CD14-positive monocyte (primary cell): ENCODE results near the gene HRH2. TPM values are rescaled to one million over a fixed set of nuclear protein-coding genes. Genes with fewer than 3 reads are reported as not detected.

Experiments
- DNase-seq, 3 donors: peaks; one replicate each; pipeline ENCODE4 v3.0.0-alpha.2; 2011 to 2022
- H2AFZ ChIP-seq: 2 replicates; pipeline ENCODE4 v1.6.0; 2012; ENCODE audit warnings: mild to moderate bottlenecking, low read depth, low read length, inconsistent platforms; ENCODE audit not compliant: insufficient read depth, poor library complexity, severe bottlenecking
- H3K27ac ChIP-seq, 2 donors: 1 replicate in 1 of 2; 2 replicates in 1 of 2; pipeline ENCODE4 v1.5.1; 2012 to 2013; ENCODE audit warnings: low read length in 2 of 2, control low read depth in 1 of 2, inconsistent platforms in 1 of 2, low read depth in 1 of 2, mild to moderate bottlenecking in 1 of 2
- H3K27me3 ChIP-seq, 2 donors: one replicate each; pipeline versions ENCODE4 v1.6.0 to v1.6.1; 2011 to 2013; ENCODE audit warnings: low read length in 2 of 2; ENCODE audit not compliant: control insufficient read depth in 2 of 2, insufficient read depth in 2 of 2
- H3K36me3 ChIP-seq, 2 donors: replicated peaks in 1 of 2; 1 replicate in 1 of 2; 2 replicates in 1 of 2; pipeline versions ENCODE4 v1.5.1 to v1.6.1; 2012 to 2013; ENCODE audit warnings: low read length in 2 of 2, control low read depth in 1 of 2, inconsistent platforms in 1 of 2, mild to moderate bottlenecking in 1 of 2; ENCODE audit not compliant: insufficient read depth in 2 of 2, control insufficient read depth in 1 of 2
- H3K4me1 ChIP-seq, 2 donors: 1 replicate in 1 of 2; 2 replicates in 1 of 2; pipeline versions ENCODE4 v1.5.1 to v1.6.1; 2012 to 2013; ENCODE audit warnings: low read length in 2 of 2, control low read depth in 1 of 2, inconsistent platforms in 1 of 2, mild to moderate bottlenecking in 1 of 2, moderate library complexity in 1 of 2; ENCODE audit not compliant: insufficient read depth in 2 of 2, control insufficient read depth in 1 of 2
- H3K4me2 ChIP-seq: replicated peaks from 2 replicates; pipeline ENCODE3; 2012; ENCODE audit warnings: low read length, moderate library complexity, mild to moderate bottlenecking; ENCODE audit not compliant: poor library complexity, severe bottlenecking; ENCODE audit errors: extremely low read depth
- H3K4me3 ChIP-seq, 3 experiments: fragments of 200-600 bp in 1 of 3; sonication (generic) in 1 of 3; replicated peaks in 1 of 3; 1 replicate in 2 of 3; 2 replicates in 1 of 3; pipeline ENCODE4 v1.5.1; 2011 to 2013; ENCODE audit warnings: low read length in 3 of 3, mild to moderate bottlenecking in 3 of 3, control low read depth in 2 of 3, low read depth in 2 of 3, inconsistent platforms in 1 of 3, moderate library complexity in 1 of 3
- H3K79me2 ChIP-seq: 2 replicates; pipeline ENCODE4 v1.6.0; 2012; ENCODE audit warnings: mild to moderate bottlenecking, control low read depth, inconsistent platforms, low read length, moderate library complexity; ENCODE audit not compliant: insufficient read depth
- H3K9ac ChIP-seq: 2 replicates; pipeline ENCODE4 v1.6.0; 2017; ENCODE audit warnings: low read length, mild to moderate bottlenecking; ENCODE audit not compliant: insufficient read depth, poor library complexity, severe bottlenecking
- H3K9me3 ChIP-seq, 2 donors: replicated peaks in 1 of 2; 1 replicate in 1 of 2; 2 replicates in 1 of 2; pipeline versions ENCODE4 v1.5.1 to v1.6.1; 2012 to 2013; ENCODE audit warnings: low read length in 2 of 2, control low read depth in 1 of 2; ENCODE audit not compliant: control insufficient read depth in 1 of 2, insufficient read depth in 1 of 2
- H4K20me1 ChIP-seq: 2 replicates; pipeline ENCODE4 v1.6.0; 2012; ENCODE audit warnings: mild to moderate bottlenecking, low read length, control low read depth, moderate library complexity; ENCODE audit not compliant: insufficient read depth
- H3K27ac Mint-ChIP-seq, 7 donors: one replicate each; pipeline ENCODE4 v1.8.0; 2020; ENCODE audit warnings: mild to moderate bottlenecking in 7 of 7, mixed read lengths in 7 of 7, moderate library complexity in 6 of 7, inconsistent platforms in 2 of 7
- H3K27me3 Mint-ChIP-seq, 3 donors: one replicate each; pipeline ENCODE4 v1.8.0; 2021 to 2022; ENCODE audit warnings: low read depth in 3 of 3, mild to moderate bottlenecking in 3 of 3, mixed read lengths in 3 of 3, moderate library complexity in 3 of 3, inconsistent platforms in 1 of 3
- H3K36me3 Mint-ChIP-seq, 2 donors: one replicate each; pipeline ENCODE4 v1.8.0; 2020; ENCODE audit warnings: mixed read lengths in 2 of 2, inconsistent platforms in 1 of 2, mild to moderate bottlenecking in 1 of 2
- H3K4me1 Mint-ChIP-seq: one replicate; pipeline ENCODE4 v1.8.0; 2020; ENCODE audit warnings: mild to moderate bottlenecking, mixed read lengths
- H3K4me3 Mint-ChIP-seq, 2 donors: one replicate each; pipeline ENCODE4 v1.8.0; 2020; ENCODE audit warnings: mild to moderate bottlenecking in 2 of 2, mixed read lengths in 2 of 2, moderate library complexity in 1 of 2
- H3K9me3 Mint-ChIP-seq, 7 donors: one replicate each; pipeline ENCODE4 v1.8.0; 2020 to 2022; ENCODE audit warnings: mixed read lengths in 7 of 7, mild to moderate bottlenecking in 6 of 7, moderate library complexity in 6 of 7, inconsistent platforms in 2 of 7
- WGBS: methylation state at CpG from one replicate; pipeline ENCODE4 v1.1.5; 2013; ENCODE audit warnings: missing lambda C conversion rate; ENCODE audit not compliant: insufficient coverage; 5-methylcytosine and 5-hydroxymethylcytosine counted together
- intact Hi-C, 2 donors: fragments of 100-400 bp; cut with micrococcal nuclease; formaldehyde crosslinking; loops; one replicate each; pipeline versions ENCODE4 v1.15.0 to v1.15.1; 2023
- polyA plus RNA-seq, 3 donors: library from polyadenylated mRNA; depleted of rRNA in 1 of 3; unstranded in 2 of 3; stranded (reverse) in 1 of 3; fragments of 300-500 nt in 2 of 3; fragments of >200 nt in 1 of 3; fragmentation: Illumina TruSeq in 2 of 3; gene quantifications; 1 replicate in 2 of 3; 2 replicates in 1 of 3; pipeline ENCODE4 v1.2.3, GENCODE V29; 2012 to 2021
- TF ChIP-seq, protein P1 (sequence below): fragments of 200-600 bp; IDR thresholded peaks from one replicate; pipeline ENCODE4 v1.8.0; 2022; ENCODE audit warnings: antibody characterized with exemption, mild to moderate bottlenecking

The HRH2 gene
- polyA plus RNA-seq, 3 donors, result 10.6 to 71.7 (median 25.5) TPM

DNA sequence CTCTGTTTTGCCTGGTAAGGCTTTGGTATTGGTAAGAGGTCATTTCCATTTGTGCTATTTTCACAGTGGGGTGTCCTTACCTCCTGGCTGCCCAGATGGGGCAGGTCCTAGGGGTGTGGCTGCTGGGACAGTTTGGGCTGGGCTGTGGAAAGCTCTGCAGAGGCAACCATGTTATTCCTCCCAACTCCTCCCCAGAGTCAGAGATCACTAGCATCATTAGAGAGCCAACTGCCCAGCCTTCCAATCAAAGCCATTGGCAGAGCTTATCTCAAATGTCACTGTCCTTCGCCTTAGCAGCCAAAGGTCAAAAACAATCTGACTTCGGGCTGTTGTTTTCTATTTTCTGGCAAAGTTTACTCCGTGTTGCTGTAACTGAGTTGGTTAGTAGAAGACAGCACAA lies 33.6 kb upstream of the HRH2 start:
- Histone ChIP-seq H3K9ac (no peak overlapping the region), H3K79me2 (no peaks in the 10 kb centered on the region), H3K27ac (no peak overlapping the region), H3K9me3 (peaks cover 16 to 26% of the 10 kb centered on the region in 2 donors), H3K4me2 (no peak overlapping the region), H2AFZ (no peak overlapping the region), H3K4me3 (no peak overlapping the region), H3K36me3 (no peaks in the 10 kb centered on the region), H3K4me1 (peaks cover 8 to 10% of the 10 kb centered on the region in 2 donors), H3K27me3 (no peaks in the 10 kb centered on the region), H4K20me1 (no peaks in the 10 kb centered on the region)
- H3K27me3 Mint-ChIP-seq, result peaks cover 1 to 3% (median 2%) of the 10 kb centered on the region in 3 donors
- H3K27ac Mint-ChIP-seq, result no peak overlapping the region
- peaks cover 23 to 39% (median 26%) of the 10 kb centered on the region in 7 donors for H3K9me3 Mint-ChIP-seq
- H3K36me3 Mint-ChIP-seq, result peaks cover 6 to 11% of the 10 kb centered on the region in 2 donors
- no peak for DNase-seq
- no peak overlapping the region for H3K4me3 Mint-ChIP-seq
- peaks cover 13% of the 10 kb centered on the region for H3K4me1 Mint-ChIP-seq
- TF ChIP-seq, protein P1, sequence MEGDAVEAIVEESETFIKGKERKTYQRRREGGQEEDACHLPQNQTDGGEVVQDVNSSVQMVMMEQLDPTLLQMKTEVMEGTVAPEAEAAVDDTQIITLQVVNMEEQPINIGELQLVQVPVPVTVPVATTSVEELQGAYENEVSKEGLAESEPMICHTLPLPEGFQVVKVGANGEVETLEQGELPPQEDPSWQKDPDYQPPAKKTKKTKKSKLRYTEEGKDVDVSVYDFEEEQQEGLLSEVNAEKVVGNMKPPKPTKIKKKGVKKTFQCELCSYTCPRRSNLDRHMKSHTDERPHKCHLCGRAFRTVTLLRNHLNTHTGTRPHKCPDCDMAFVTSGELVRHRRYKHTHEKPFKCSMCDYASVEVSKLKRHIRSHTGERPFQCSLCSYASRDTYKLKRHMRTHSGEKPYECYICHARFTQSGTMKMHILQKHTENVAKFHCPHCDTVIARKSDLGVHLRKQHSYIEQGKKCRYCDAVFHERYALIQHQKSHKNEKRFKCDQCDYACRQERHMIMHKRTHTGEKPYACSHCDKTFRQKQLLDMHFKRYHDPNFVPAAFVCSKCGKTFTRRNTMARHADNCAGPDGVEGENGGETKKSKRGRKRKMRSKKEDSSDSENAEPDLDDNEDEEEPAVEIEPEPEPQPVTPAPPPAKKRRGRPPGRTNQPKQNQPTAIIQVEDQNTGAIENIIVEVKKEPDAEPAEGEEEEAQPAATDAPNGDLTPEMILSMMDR, result no peak
- WGBS, result 100% methylated on average over 1 of the region's 3 CpGs
- intact Hi-C loops, result no loop called here

DNA sequence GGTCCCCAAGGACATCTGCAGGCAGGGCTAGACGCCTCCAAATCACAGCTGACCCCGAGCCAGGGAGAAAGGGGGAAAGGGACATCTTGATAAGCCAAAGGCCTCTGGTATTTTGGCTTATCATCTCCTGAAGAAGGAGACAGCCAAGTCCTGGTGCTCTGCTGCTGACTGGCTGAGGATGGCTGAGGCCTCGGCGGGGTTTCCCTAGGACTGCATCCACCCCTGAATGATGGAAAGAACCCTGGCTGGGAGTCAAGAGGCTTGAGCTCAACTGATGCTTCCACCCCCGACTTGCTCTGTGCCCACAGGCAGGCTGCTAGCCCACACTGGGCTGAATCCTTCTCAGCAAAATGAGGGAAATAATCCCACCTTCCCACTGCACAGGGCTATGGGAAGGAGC lies 30.9 kb upstream of the HRH2 start:
- H3K27me3 Mint-ChIP-seq, result peaks cover 1 to 3% (median 2%) of the 10 kb centered on the region in 3 donors
- no peak overlapping the region for H3K9ac ChIP-seq
- no peaks in the 10 kb centered on the region for H3K79me2 ChIP-seq
- no peak overlapping the region for H2AFZ ChIP-seq
- H3K27ac ChIP-seq, result no peak overlapping the region
- no peak for DNase-seq
- no peak overlapping the region for H3K4me3 ChIP-seq
- H3K36me3 Mint-ChIP-seq, result peaks cover 11 to 12% of the 10 kb centered on the region in 2 donors
- H3K4me1 ChIP-seq, result no peaks in the 10 kb centered on the region
- WGBS, result 100% methylated on average over 4 of the region's 5 CpGs
- no peak overlapping the region for H3K4me3 Mint-ChIP-seq
- TF ChIP-seq, protein P1, result no peak
- H3K36me3 ChIP-seq, result no peaks in the 10 kb centered on the region
- peaks cover 22 to 41% (median 31%) of the 10 kb centered on the region in 7 donors for H3K9me3 Mint-ChIP-seq
- intact Hi-C loops, result no loop called here
- peaks cover 7% of the 10 kb centered on the region for H3K4me1 Mint-ChIP-seq
- peaks cover 28 to 32% of the 10 kb centered on the region in 2 donors for H3K9me3 ChIP-seq
- no peak overlapping the region for H3K4me2 ChIP-seq
- no peaks in the 10 kb centered on the region for H4K20me1 ChIP-seq
- no peak overlapping the region for H3K27ac Mint-ChIP-seq
- H3K27me3 ChIP-seq, result no peaks in the 10 kb centered on the region
